Body of pancreas (tissue), 4 donors: ENCODE results near the gene SBF2.

Experiments used
- CTCF ChIP-seq, 7 experiments: fragments of 450-650 bp in 4 of 7; fragments of 200-600 bp in 3 of 7; sonication (generic) in 3 of 7; IDR thresholded peaks; one replicate each; pipeline ENCODE4 v1.5.1; 2016 to 2019; ENCODE audit warnings: antibody characterized with exemption in 7 of 7
- POLR2A ChIP-seq, 3 donors: fragments of 450-650 bp; IDR thresholded peaks; one replicate each; pipeline ENCODE4 v1.6.1; 2016; ENCODE audit warnings: antibody characterized with exemption in 3 of 3, mild to moderate bottlenecking in 2 of 3

- no peak for TF ChIP-seq CTCF (IDR thresholded peaks at IDR 0.05)
- TF ChIP-seq POLR2A (IDR thresholded peaks at IDR 0.05), result no peak
Observed at GRCh38 chr11:10309163-10310093, 15.4 kb upstream of the SBF2 start.
